Ovary (tissue), 9 donors: ENCODE results near the gene GPATCH4. TPM values are rescaled to one million over a fixed set of nuclear protein-coding genes. Genes with fewer than 3 reads are reported as not detected.

Experiments
- DNase-seq, 5 donors: peaks; one replicate each; pipeline ENCODE4 v3.0.0-alpha.2; 2019 to 2020
- H3K27ac ChIP-seq, 2 donors: fragments of 200-600 bp; one replicate each; pipeline versions ENCODE4 v1.5.1 to v1.8.0; 2019 to 2022
- H3K27me3 ChIP-seq: fragments of 200-600 bp; one replicate; pipeline ENCODE4 v1.8.0; 2022
- H3K36me3 ChIP-seq: fragments of 200-600 bp; sonication (generic); one replicate; pipeline ENCODE4 v1.5.1; 2019
- H3K4me1 ChIP-seq: one replicate; pipeline ENCODE4 v1.8.1; 2013; ENCODE audit warnings: mild to moderate bottlenecking, moderate library complexity; ENCODE audit not compliant: insufficient read depth
- H3K4me3 ChIP-seq: fragments of 200-600 bp; sonication (generic); one replicate; pipeline ENCODE4 v1.5.1; 2017
- H3K9me3 ChIP-seq, 2 donors: fragments of 200-600 bp in 1 of 2; sonication (generic) in 1 of 2; one replicate each; pipeline versions ENCODE4 v1.5.1 to v1.8.1; 2013 to 2019; ENCODE audit warnings: mild to moderate bottlenecking in 1 of 2, moderate library complexity in 1 of 2
- EP300 ChIP-seq: sonication (generic); formaldehyde crosslinking; IDR thresholded peaks from one replicate; pipeline ENCODE4 v1.6.1; 2017; ENCODE audit warnings: antibody characterized with exemption
- POLR2A ChIP-seq: fragments of 450-650 bp; IDR thresholded peaks from one replicate; pipeline ENCODE4 v1.6.1; 2017; ENCODE audit warnings: antibody characterized with exemption, mild to moderate bottlenecking, moderate library complexity
- WGBS, 3 donors: extraction: QIAGEN DNeasy Blood & Tissue Kit in 1 of 3; methylation state at CpG; one replicate each; pipeline versions ENCODE4 v1.1.5 to v1.1.7; 2013 to 2017; 5-methylcytosine and 5-hydroxymethylcytosine counted together
- intact Hi-C, 4 donors: fragments of 100-400 bp; cut with DNase I; formaldehyde crosslinking; loops; one replicate each; pipeline versions ENCODE4 v1.11.0 to v1.15.1; 2022 to 2023
- polyA plus RNA-seq, 2 donors: library from polyadenylated mRNA; stranded (reverse); fragments of 200-250 nt in 1 of 2; fragments of 350-450 nt in 1 of 2; fragmentation: Illumina TruSeq in 1 of 2; extraction: RNeasy Lipid Tissue Mini Kit (QIAGEN cat#74804) in 1 of 2; gene quantifications; one replicate each; pipeline ENCODE4 v1.2.3, GENCODE V29; 2013 to 2014
- total RNA-seq, 7 donors: library from RNA; depleted of rRNA in 2 of 7; stranded (reverse); fragments of >200 nt in 2 of 7; fragmentation: NEBNext Ultra II Directional in 3 of 7; extraction: Animal tissue kit (Norgen Biotek cat#: 25700) in 3 of 7; gene quantifications; one replicate each; pipeline versions ENCODE4 v1.1.0 to v1.2.4, GENCODE V29; 2016 to 2023
- TF ChIP-seq, protein P1 (sequence below), 3 donors: fragments of 450-650 bp in 2 of 3; fragments of 200-600 bp in 1 of 3; IDR thresholded peaks; one replicate each; pipeline versions ENCODE4 v1.5.1 to v1.8.0; 2016 to 2022; ENCODE audit warnings: antibody characterized with exemption in 3 of 3, mild to moderate bottlenecking in 1 of 3
- donor health status: DM: no; HTN: no; CAD: no; lungs with moderate emphysema.
- donor health status: DM: no; HTN: no; CAD: no.
- donor health status: Bipolar disorder and iron deficiency.
- donor health status: DM: yes; HTN: yes; CAD: no.
- donor health status: DM: no; HTN: no; CAD: no.
- donor health status: DM: yes; HTN: yes; CAD: no.

The GPATCH4 gene
- total and polyA plus RNA-seq, 9 donors = 10.0 to 45.1 (median 22.0) TPM

DNA sequence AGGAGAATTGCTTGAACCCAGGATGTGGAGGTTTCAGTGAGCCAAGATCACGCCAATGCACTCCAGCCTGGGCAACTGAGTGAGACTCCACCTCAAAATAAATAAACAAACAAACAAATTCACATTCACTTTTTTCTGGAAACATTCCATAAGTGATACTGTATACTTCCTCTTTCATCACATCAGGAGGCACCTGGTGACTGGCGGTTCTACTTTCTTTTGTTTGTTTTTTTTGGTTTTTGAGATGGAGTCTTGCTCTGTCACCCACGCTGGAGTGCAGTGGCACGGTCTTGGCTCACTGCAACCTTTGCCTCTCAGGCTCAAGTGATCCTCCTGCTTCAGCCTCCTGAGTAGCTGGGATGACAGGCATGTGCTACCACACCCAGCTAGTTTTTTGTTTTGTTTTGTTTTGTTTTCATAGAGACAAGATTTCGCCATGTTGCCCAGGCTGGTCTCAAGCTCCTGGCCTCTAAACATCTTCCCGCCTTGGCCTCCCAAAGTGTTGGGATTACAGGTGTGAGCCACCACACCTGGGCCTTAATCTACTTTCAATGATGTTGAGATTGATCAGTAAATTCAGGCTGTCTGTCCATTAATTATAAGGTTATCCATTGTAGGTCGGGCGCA is 28.7 kb upstream of the GPATCH4 start:
- Histone ChIP-seq H3K4me3 (no peak overlapping the region), H3K4me1 (peaks cover 2% of the 10 kb centered on the region), H3K27me3 (no peaks in the 10 kb centered on the region), H3K36me3 (no peaks in the 10 kb centered on the region), H3K27ac (no peak overlapping the region), H3K9me3 (no peaks in the 10 kb centered on the region)
- no peak for DNase-seq
- WGBS, 3 donors = 84 to 86% (median 85%) methylated on average over 8 of the region's 8 CpGs
- intact Hi-C loops = no loop called here
- TF ChIP-seq EP300 (no peak), POLR2A (no peak)
- TF ChIP-seq, protein P1, sequence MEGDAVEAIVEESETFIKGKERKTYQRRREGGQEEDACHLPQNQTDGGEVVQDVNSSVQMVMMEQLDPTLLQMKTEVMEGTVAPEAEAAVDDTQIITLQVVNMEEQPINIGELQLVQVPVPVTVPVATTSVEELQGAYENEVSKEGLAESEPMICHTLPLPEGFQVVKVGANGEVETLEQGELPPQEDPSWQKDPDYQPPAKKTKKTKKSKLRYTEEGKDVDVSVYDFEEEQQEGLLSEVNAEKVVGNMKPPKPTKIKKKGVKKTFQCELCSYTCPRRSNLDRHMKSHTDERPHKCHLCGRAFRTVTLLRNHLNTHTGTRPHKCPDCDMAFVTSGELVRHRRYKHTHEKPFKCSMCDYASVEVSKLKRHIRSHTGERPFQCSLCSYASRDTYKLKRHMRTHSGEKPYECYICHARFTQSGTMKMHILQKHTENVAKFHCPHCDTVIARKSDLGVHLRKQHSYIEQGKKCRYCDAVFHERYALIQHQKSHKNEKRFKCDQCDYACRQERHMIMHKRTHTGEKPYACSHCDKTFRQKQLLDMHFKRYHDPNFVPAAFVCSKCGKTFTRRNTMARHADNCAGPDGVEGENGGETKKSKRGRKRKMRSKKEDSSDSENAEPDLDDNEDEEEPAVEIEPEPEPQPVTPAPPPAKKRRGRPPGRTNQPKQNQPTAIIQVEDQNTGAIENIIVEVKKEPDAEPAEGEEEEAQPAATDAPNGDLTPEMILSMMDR (IDR thresholded peaks at IDR 0.05) = no peak

DNA sequence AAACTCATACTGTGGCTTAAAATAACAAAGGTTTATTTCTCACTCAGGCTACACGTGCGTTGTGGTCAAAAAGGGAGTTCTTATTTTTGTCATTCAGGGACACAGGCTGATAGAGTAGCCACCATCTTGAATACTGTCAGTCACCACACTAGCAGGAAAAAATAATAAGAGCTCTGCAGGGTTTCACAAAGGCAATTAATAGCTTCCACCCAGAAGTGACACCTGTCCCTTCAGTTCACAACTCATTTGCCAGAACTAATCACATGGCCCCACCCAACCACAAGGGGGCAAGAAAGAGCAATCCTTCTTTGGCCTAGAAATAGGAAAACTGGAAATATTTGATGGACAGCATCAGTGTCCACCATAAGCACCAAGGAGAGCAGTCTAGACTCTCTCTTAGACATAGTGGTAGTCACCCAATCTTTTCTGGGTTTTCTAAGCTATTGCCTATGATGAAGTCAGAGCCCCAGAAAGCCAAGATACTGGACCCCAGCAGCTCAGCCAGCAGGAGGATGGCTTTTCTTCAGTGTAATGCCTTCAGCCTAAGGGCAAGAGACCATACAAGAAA is 26.1 kb upstream of the GPATCH4 start:
- Histone ChIP-seq H3K36me3 (no peaks in the 10 kb centered on the region), H3K27ac (no peak overlapping the region), H3K9me3 (no peaks in the 10 kb centered on the region), H3K27me3 (no peaks in the 10 kb centered on the region), H3K4me3 (no peak overlapping the region), H3K4me1 (peaks cover 12% of the 10 kb centered on the region)
- intact Hi-C loops = loop anchor here in 2 of 4 donors (2.0 kb wide), 1 partner anchor 29 kb away; no protein-coding TSS in a partner anchor
- TF ChIP-seq, protein P1 (IDR thresholded peaks at IDR 0.05) = no peak
- no peak for TF ChIP-seq POLR2A
- no peak for DNase-seq
- 59 to 67% (median 66%) methylated on average over 2 of the region's 2 CpGs for WGBS, 3 donors

DNA sequence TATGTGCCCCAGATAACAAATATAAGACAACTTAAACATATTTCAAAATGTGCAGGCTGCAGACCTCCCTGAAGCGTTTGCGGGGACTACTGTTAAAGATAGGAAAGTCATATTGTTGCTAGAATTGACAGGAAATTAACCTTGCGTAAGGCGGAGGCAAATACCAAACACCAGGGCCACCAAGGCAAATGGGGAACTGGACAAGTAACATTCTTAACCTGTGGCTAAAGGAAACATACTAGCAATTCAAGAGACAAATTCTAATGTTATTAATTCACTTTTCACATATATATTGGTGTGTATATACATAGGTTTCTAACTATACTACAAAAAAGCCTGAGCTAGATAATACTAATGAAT is 24.8 kb upstream of the GPATCH4 start:
- peaks cover 12% of the 10 kb centered on the region for H3K4me1 ChIP-seq
- intact Hi-C loops = loop anchor here in 2 of 4 donors (2.0 kb wide), 1 partner anchor 31 kb away; no protein-coding TSS in a partner anchor
- H3K27me3 ChIP-seq = no peaks in the 10 kb centered on the region
- no peaks in the 10 kb centered on the region for H3K36me3 ChIP-seq
- WGBS, 3 donors = 37 to 44% (median 39%) methylated on average over 4 of the region's 4 CpGs
- H3K4me3 ChIP-seq = no peak overlapping the region
- no peaks in the 10 kb centered on the region for H3K9me3 ChIP-seq
- no peak for DNase-seq
- TF ChIP-seq POLR2A = no peak
- no peak for TF ChIP-seq EP300
- TF ChIP-seq, protein P1 (IDR thresholded peaks at IDR 0.05) = no peak
- H3K27ac ChIP-seq = no peak overlapping the region

DNA sequence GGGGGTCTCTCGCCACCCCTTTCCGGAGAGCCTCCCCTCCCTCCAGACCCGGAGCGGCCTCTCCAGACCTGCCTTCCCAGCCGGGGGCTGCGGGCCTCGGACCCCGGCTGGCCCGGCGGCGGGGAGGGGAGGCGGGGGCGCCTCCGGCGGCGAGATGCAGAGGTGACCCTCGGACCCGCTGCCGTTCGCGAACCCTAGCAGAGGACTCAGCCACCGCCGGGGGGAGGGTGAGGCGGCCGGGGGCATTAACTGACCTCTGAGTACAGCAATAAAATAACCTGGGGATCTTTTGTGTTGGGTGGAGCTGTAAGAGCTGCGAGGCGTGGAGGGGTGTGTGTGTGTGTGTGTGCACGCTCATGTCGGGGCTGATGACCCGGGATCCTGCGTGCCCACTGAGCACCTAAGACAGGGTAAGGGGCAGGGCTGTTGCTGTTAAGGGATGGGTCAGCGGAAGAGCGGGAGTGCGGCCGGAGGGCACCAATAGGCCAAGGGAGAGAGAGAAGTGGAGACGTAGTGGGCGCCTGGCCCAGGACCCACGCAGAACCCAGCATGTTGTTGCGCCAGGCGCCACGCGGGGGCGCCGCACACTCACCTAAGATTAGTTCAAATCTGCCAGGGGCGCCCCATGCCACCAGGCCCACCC is 24.3 kb upstream of the GPATCH4 start:
- peak overlapping the region; percentile 31 for H3K4me3 ChIP-seq
- intact Hi-C loops = loop anchor here in 2 of 4 donors (2.0 kb wide), 1 partner anchor 31 kb away; no protein-coding TSS in a partner anchor
- H3K36me3 ChIP-seq = no peaks in the 10 kb centered on the region
- no peak for TF ChIP-seq POLR2A
- TF ChIP-seq, protein P1 (IDR thresholded peaks at IDR 0.05) = peak in 2 of 3 donors; percentile 61 to 62
- TF ChIP-seq EP300 = no peak
- H3K4me1 ChIP-seq = peaks cover 12% of the 10 kb centered on the region
- H3K27ac ChIP-seq = peak overlapping the region in 1 of 2 donors; percentile 9
- no peaks in the 10 kb centered on the region for H3K27me3 ChIP-seq
- 0 to 2% (median 1%) methylated on average over 31 to 45 of the region's 45 CpGs for WGBS, 3 donors
- no peaks in the 10 kb centered on the region for H3K9me3 ChIP-seq
- peak; percentile 22 to 74 (median 57) for DNase-seq
